H9 (cell line): ENCODE data around the gene GLI2. TPM values are rescaled to one million over a fixed set of nuclear protein-coding genes. Genes with fewer than 3 reads are reported as not detected.

Experiments used
- DNase-seq: peaks from one replicate; pipeline ENCODE4 v3.0.0-alpha.2; 2017
- H2AFZ ChIP-seq: one replicate; pipeline ENCODE4 v1.6.1; 2013; ENCODE audit warnings: mild to moderate bottlenecking, low read length, control low read depth, moderate library complexity
- H2AK5ac ChIP-seq: 2 replicates; pipeline ENCODE4 v1.6.1; 2013; ENCODE audit warnings: low read length, control low read depth, mixed read lengths; ENCODE audit not compliant: insufficient read length
- H2BK120ac ChIP-seq: one replicate; pipeline ENCODE4 v1.6.1; 2013; ENCODE audit warnings: low read depth, mild to moderate bottlenecking, low read length, control low read depth, inconsistent platforms; ENCODE audit not compliant: poor library complexity, severe bottlenecking
- H2BK12ac ChIP-seq: 2 replicates; pipeline ENCODE4 v1.6.1; 2013; ENCODE audit warnings: low read length, control low read depth, mixed read lengths, low read depth; ENCODE audit not compliant: insufficient read length
- H2BK15ac ChIP-seq: 2 replicates; pipeline ENCODE4 v1.6.1; 2013; ENCODE audit warnings: low read depth, low read length, control low read depth
- H2BK20ac ChIP-seq: one replicate; pipeline ENCODE4 v1.6.1; 2013; ENCODE audit warnings: low read depth, mild to moderate bottlenecking, low read length, control low read depth, inconsistent platforms; ENCODE audit not compliant: poor library complexity, severe bottlenecking
- H2BK5ac ChIP-seq: 2 replicates; pipeline ENCODE4 v1.6.1; 2013; ENCODE audit warnings: low read length, control low read depth, mixed read lengths; ENCODE audit not compliant: insufficient read length
- H3K14ac ChIP-seq: 2 replicates; pipeline ENCODE4 v1.6.1; 2013; ENCODE audit warnings: low read length, control low read depth; ENCODE audit not compliant: insufficient read depth
- H3K18ac ChIP-seq: 2 replicates; pipeline ENCODE4 v1.6.1; 2013; ENCODE audit warnings: low read depth, mild to moderate bottlenecking, mixed read lengths, low read length, control low read depth; ENCODE audit not compliant: insufficient read length
- H3K23ac ChIP-seq: 2 replicates; pipeline ENCODE4 v1.6.1; 2013; ENCODE audit warnings: low read length, control low read depth, mixed read lengths, low read depth; ENCODE audit not compliant: insufficient read length
- H3K23me2 ChIP-seq: 2 replicates; pipeline ENCODE4 v1.6.1; 2013; ENCODE audit warnings: low read depth, mild to moderate bottlenecking, mixed read lengths, low read length, control low read depth; ENCODE audit not compliant: insufficient read length, poor library complexity, severe bottlenecking
- H3K27ac ChIP-seq: 2 replicates; pipeline ENCODE4 v1.5.1; 2013; ENCODE audit warnings: low read length, control low read depth, mixed read lengths, low read depth; ENCODE audit not compliant: insufficient read length
- H3K27me3 ChIP-seq: 2 replicates; pipeline ENCODE4 v1.6.1; 2013; ENCODE audit warnings: low read length, control low read depth, inconsistent platforms; ENCODE audit not compliant: insufficient read depth
- H3K4ac ChIP-seq: 2 replicates; pipeline ENCODE4 v1.6.1; 2013; ENCODE audit warnings: low read depth, mild to moderate bottlenecking, control low read depth, inconsistent platforms, low read length, moderate library complexity
- H3K4me1 ChIP-seq: 2 replicates; pipeline ENCODE4 v1.6.1; 2013; ENCODE audit warnings: low read length, control low read depth, inconsistent platforms; ENCODE audit not compliant: insufficient read depth
- H3K4me2 ChIP-seq: 2 replicates; pipeline ENCODE4 v1.6.1; 2013; ENCODE audit warnings: low read length, control low read depth, mixed read lengths; ENCODE audit not compliant: insufficient read length, insufficient read depth
- H3K56ac ChIP-seq: 2 replicates; pipeline ENCODE4 v1.6.1; 2013; ENCODE audit warnings: low read depth, mild to moderate bottlenecking, mixed read lengths, low read length, control low read depth; ENCODE audit not compliant: insufficient read length
- H3K79me1 ChIP-seq: 2 replicates; pipeline ENCODE4 v1.6.1; 2013; ENCODE audit warnings: low read depth, mild to moderate bottlenecking, moderate library complexity, low read length, control low read depth, inconsistent platforms; ENCODE audit not compliant: insufficient read depth, poor library complexity, severe bottlenecking
- H3K79me2 ChIP-seq: 2 replicates; pipeline ENCODE4 v1.6.1; 2013; ENCODE audit warnings: low read length, control low read depth, inconsistent platforms; ENCODE audit not compliant: insufficient read depth
- H3K9ac ChIP-seq: 2 replicates; pipeline ENCODE4 v1.6.1; 2013; ENCODE audit warnings: low read length, control low read depth, mixed read lengths; ENCODE audit not compliant: insufficient read length; ENCODE audit errors: extremely low read depth
- H3K9me3 ChIP-seq: one replicate; pipeline ENCODE4 v1.6.1; 2013; ENCODE audit warnings: low read depth, low read length, inconsistent platforms; ENCODE audit not compliant: control insufficient read depth
- H3T11ph ChIP-seq: one replicate; pipeline ENCODE4 v1.6.1; 2013; ENCODE audit warnings: mild to moderate bottlenecking, low read length, control low read depth, inconsistent platforms
- H4K20me1 ChIP-seq: one replicate; pipeline ENCODE4 v1.6.1; 2013; ENCODE audit not compliant: control insufficient read depth, insufficient read length, insufficient read depth
- H4K5ac ChIP-seq: 2 replicates; pipeline ENCODE4 v1.6.1; 2013; ENCODE audit warnings: low read depth, mild to moderate bottlenecking, mixed read lengths, low read length, control low read depth; ENCODE audit not compliant: insufficient read length
- H4K8ac ChIP-seq: replicated peaks from 2 replicates; pipeline ENCODE4 v1.6.1; 2013; ENCODE audit warnings: low read length, control low read depth, mixed read lengths, low read depth; ENCODE audit not compliant: insufficient read length
- H4K91ac ChIP-seq: 2 replicates; pipeline ENCODE4 v1.6.1; 2013; ENCODE audit warnings: low read depth, mild to moderate bottlenecking, moderate library complexity, mixed read lengths, low read length, control low read depth; ENCODE audit not compliant: insufficient read length
- H3K27ac Mint-ChIP-seq, 3 experiments: 2 replicates in 2 of 3; 3 replicates in 1 of 3; pipeline ENCODE4 v1.8.0; 2020 to 2021; ENCODE audit warnings: mixed read lengths in 3 of 3, mild to moderate bottlenecking in 1 of 3, moderate library complexity in 1 of 3
- H3K27me3 Mint-ChIP-seq: 2 replicates; pipeline ENCODE4 v1.8.0; 2021; ENCODE audit warnings: low read depth, mild to moderate bottlenecking, moderate library complexity, mixed read lengths
- H3K36me3 Mint-ChIP-seq, 3 experiments: 2 replicates in 2 of 3; 3 replicates in 1 of 3; pipeline ENCODE4 v1.8.0; 2020 to 2021; ENCODE audit warnings: low read depth in 3 of 3, mixed read lengths in 3 of 3; ENCODE audit not compliant: insufficient read depth in 1 of 3
- H3K4me1 Mint-ChIP-seq, 2 experiments: 2 replicates each; pipeline ENCODE4 v1.8.0; 2020; ENCODE audit warnings: mixed read lengths in 2 of 2
- H3K4me3 Mint-ChIP-seq, 2 experiments: 2 replicates in 1 of 2; 3 replicates in 1 of 2; pipeline ENCODE4 v1.8.0; 2020 to 2021; ENCODE audit warnings: mild to moderate bottlenecking in 2 of 2, mixed read lengths in 2 of 2, moderate library complexity in 1 of 2
- H3K9me3 Mint-ChIP-seq, 2 experiments: 2 replicates in 1 of 2; 3 replicates in 1 of 2; pipeline ENCODE4 v1.8.0; 2020; ENCODE audit warnings: mild to moderate bottlenecking in 2 of 2, mixed read lengths in 2 of 2, moderate library complexity in 1 of 2
- WGBS: extraction: QIAGEN DNeasy Blood & Tissue Kit; methylation state at CpG from one replicate; pipeline ENCODE4 v1.1.7; 2013; ENCODE audit warnings: missing lambda C conversion rate, low lambda C conversion rate, mixed read lengths; ENCODE audit not compliant: insufficient read length; ENCODE audit errors: extremely low coverage; 5-methylcytosine and 5-hydroxymethylcytosine counted together
- total RNA-seq: library from RNA; stranded (reverse); gene quantifications from 2 replicates; pipeline ENCODE4 v1.2.1, GENCODE V29; 2021
- TF ChIP-seq, protein P1 (sequence below): fragments of 200-600 bp; sonication (generic); conservative IDR thresholded peaks from 3 replicates; pipeline ENCODE4 v1.8.0; 2021; ENCODE audit warnings: antibody characterized with exemption, mild to moderate bottlenecking

GLI2 gene
- total RNA-seq, 1 experiment from 2014 or later: 56.7 TPM

DNA sequence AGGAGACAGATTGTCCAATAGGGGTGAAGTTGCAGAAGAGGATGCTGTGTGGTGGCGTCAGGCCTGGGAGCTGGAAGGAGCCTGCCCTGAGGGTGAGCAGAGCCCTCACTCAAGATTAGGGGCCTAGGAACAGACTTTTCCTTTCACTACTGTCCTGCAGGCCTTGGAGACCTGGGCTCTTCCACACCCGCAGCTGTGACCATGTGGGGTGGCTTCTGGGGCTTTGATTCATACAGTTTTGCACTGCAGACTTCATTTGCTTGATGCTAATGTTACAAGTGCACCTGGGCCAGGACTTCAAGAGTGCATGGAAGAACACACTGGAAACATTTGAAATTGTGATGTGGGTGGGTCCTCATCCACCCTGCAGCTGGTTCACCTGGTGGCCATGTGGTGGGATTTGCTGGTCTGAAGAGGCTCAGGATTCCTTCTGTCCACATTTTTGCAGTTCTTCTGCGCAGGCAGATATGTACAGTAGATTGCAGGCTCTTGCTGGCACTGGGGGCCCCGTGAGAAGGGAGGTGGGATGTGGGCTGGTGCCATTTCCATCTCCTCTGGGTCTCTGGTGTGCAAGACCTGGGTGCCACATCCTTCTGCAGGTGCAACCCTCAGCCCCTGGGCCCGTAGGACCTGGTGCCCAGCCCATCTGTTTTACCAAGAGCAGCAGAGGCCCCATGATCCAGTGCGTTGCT is 9.9 kb downstream of the GLI2 start:
- Histone ChIP-seq H3K9me3 (no peaks in the 10 kb centered on the region), H4K8ac (no peak overlapping the region), H4K5ac (no peak overlapping the region), H3K14ac (no peak overlapping the region), H3K9ac (no peak overlapping the region), H2BK15ac (no peak overlapping the region), H3K27ac (no peak overlapping the region), H4K20me1 (no peaks in the 10 kb centered on the region), H3K27me3 (no peaks in the 10 kb centered on the region), H3K79me1 (peaks cover 12% of the 10 kb centered on the region), H2BK20ac (no peak overlapping the region), H3K23ac (no peak overlapping the region), H3K18ac (no peak overlapping the region), H3K23me2 (peaks cover 17% of the 10 kb centered on the region), H2BK12ac (no peak overlapping the region), H3T11ph (no peak overlapping the region), H2AK5ac (no peak overlapping the region), H3K79me2 (peaks cover 49% of the 10 kb centered on the region; the same call in 1 of the 2 replicates), H4K91ac (no peak overlapping the region), H3K4ac (no peak overlapping the region), H2AFZ (no peak overlapping the region), H2BK5ac (no peak overlapping the region), H2BK120ac (no peak overlapping the region), H3K4me1 (peaks cover 15% of the 10 kb centered on the region), H3K4me2 (no peak overlapping the region), H3K56ac (no peak overlapping the region)
- WGBS: no CpG with 5 or more reads among the region's 6 CpGs
- TF ChIP-seq, protein P1, sequence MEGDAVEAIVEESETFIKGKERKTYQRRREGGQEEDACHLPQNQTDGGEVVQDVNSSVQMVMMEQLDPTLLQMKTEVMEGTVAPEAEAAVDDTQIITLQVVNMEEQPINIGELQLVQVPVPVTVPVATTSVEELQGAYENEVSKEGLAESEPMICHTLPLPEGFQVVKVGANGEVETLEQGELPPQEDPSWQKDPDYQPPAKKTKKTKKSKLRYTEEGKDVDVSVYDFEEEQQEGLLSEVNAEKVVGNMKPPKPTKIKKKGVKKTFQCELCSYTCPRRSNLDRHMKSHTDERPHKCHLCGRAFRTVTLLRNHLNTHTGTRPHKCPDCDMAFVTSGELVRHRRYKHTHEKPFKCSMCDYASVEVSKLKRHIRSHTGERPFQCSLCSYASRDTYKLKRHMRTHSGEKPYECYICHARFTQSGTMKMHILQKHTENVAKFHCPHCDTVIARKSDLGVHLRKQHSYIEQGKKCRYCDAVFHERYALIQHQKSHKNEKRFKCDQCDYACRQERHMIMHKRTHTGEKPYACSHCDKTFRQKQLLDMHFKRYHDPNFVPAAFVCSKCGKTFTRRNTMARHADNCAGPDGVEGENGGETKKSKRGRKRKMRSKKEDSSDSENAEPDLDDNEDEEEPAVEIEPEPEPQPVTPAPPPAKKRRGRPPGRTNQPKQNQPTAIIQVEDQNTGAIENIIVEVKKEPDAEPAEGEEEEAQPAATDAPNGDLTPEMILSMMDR: no peak
- Mint-ChIP-seq H3K36me3 (peaks cover 3 to 17% (median 6%) of the 10 kb centered on the region in 3 experiments; a peak in 4 of 7 replicates), H3K9me3 (no peaks in the 10 kb centered on the region), H3K4me1 (peaks cover 80 to 85% of the 10 kb centered on the region in 2 experiments), H3K4me3 (no peak overlapping the region), H3K27me3 (no peaks in the 10 kb centered on the region), H3K27ac (peak overlapping the region in 1 of 3 experiments; percentile 29; a peak in 1 of 7 replicates)
- DNase-seq: no peak
